ENCODE results near the gene ICA1. TPM values are rescaled to one million over a fixed set of nuclear protein-coding genes. Genes with fewer than 3 reads are reported as not detected.

Gene ICA1
- total and polyA plus RNA-seq, 10 donors = 9.6 to 45.7 (median 27.0) TPM

DNA sequence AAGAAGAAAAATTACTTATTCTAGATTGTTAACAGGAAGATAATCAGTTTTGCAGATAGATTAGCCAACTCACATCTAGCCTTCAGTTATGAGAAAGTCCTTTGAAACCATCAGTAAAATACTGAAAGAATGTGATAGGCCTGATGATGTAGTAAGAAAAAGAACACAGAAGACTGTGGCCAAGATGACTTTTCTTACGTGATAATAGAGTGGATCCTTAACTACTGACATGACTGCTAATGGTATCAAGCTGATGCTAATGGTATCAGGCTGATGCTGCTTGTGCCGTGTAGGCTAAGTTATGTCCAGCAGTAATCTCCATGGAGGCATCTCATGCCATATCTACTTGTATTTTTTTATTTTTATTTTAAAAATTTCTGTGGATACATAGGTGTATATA lies 179.2 kb downstream of the ICA1 start:
- intact Hi-C loops (cut with DNase I; ENCODE audit: low total_unique reads) = no loop called here
- TF ChIP-seq POLR2A (IDR thresholded peaks at IDR 0.05) (no peak), POLR2AphosphoS5 (IDR thresholded peaks at IDR 0.05) (no peak)
- TF ChIP-seq, protein P1, sequence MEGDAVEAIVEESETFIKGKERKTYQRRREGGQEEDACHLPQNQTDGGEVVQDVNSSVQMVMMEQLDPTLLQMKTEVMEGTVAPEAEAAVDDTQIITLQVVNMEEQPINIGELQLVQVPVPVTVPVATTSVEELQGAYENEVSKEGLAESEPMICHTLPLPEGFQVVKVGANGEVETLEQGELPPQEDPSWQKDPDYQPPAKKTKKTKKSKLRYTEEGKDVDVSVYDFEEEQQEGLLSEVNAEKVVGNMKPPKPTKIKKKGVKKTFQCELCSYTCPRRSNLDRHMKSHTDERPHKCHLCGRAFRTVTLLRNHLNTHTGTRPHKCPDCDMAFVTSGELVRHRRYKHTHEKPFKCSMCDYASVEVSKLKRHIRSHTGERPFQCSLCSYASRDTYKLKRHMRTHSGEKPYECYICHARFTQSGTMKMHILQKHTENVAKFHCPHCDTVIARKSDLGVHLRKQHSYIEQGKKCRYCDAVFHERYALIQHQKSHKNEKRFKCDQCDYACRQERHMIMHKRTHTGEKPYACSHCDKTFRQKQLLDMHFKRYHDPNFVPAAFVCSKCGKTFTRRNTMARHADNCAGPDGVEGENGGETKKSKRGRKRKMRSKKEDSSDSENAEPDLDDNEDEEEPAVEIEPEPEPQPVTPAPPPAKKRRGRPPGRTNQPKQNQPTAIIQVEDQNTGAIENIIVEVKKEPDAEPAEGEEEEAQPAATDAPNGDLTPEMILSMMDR (IDR thresholded peaks at IDR 0.05 in 8 of 11, conservative IDR thresholded peaks at IDR 0.05 in 3 of 11) = no peak
- Histone ChIP-seq H3K27me3 (replicated peaks in 1 of 7) (no peaks in the 10 kb centered on the region), H3K4me1 (no peaks in the 10 kb centered on the region), H3K36me3 (peaks cover 0 to 41% (median 19%) of the 10 kb centered on the region in 6 donors), H3K4me3 (no peak overlapping the region), H3K27ac (no peak overlapping the region), H3K9me3 (no peaks in the 10 kb centered on the region)
- 86 to 95% (median 88%) methylated on average over 2 of the region's 2 CpGs for WGBS, 5 donors
- DNase-seq = no peak

DNA sequence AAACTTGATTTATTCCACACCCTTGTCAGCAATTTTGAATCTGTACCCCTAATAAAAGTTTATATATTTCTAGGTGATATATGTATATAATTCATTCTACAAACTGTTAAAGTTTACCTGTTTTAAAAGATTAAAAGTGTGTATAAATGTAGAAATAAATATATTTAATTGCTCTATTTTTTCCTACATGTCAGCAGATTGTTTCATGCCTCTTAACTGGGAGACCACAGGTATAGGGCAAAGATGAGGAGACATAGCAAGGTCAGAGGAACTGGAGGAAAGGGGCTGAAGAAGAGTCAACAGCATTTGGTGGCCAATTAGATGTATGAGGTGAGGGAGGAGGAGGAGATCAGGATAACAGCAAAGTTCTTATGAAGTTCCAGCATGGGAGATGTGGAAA lies 183.5 kb downstream of the ICA1 start:
- TF ChIP-seq, protein P1 (IDR thresholded peaks at IDR 0.05 in 8 of 11, conservative IDR thresholded peaks at IDR 0.05 in 3 of 11) = no peak
- TF ChIP-seq POLR2AphosphoS5 (IDR thresholded peaks at IDR 0.05) = no peak
- TF ChIP-seq POLR2A (IDR thresholded peaks at IDR 0.05) = no peak
- DNase-seq = no peak
- no peaks in the 10 kb centered on the region for H3K27me3 ChIP-seq (replicated peaks in 1 of 7)
- H3K4me1 ChIP-seq = no peaks in the 10 kb centered on the region
- H3K27ac ChIP-seq = no peak overlapping the region
- no peaks in the 10 kb centered on the region for H3K9me3 ChIP-seq
- peaks cover 0 to 19% (median 2%) of the 10 kb centered on the region in 6 donors for H3K36me3 ChIP-seq
- intact Hi-C loops (cut with DNase I; ENCODE audit: low total_unique reads) = no loop called here
- H3K4me3 ChIP-seq = no peak overlapping the region

DNA sequence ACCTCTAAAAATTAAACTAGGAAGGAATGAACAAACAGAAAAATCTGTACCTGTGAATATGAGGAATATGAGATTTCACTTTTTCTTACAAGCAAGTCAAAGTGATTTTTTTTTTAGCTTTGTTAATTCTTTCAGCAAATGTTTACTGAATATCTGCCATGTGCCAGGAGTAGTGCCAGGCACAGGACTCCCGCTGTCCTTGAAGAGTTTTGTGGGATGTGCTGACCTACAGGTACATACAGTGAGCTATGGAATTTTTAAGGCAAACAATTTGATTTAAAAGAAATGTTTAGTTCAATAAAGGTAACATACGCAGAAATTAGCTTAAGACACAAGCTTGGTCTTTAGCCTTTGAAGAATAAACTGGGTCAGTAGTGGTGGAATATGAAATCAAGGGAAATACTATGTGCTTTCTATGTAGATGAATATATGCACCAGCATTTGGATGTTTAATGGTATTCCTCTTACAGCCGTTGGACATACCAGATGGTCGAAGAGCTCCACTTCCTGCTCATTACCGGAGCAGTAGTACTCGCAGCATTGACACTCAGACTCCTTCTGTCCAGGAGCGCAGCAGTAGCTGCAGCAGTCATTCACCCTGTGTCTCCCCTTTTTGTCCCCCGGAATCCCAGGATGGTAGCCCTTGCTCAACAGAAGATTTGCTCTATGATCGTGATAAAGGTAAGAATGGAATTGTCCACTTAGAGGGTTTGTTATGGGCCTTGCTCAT lies 191.4 kb downstream of the ICA1 start:
- 93 to 99% (median 96%) methylated on average over 9 of the region's 9 CpGs for WGBS, 5 donors
- no peaks in the 10 kb centered on the region for H3K27me3 ChIP-seq (replicated peaks in 1 of 7)
- no peak overlapping the region for H3K27ac ChIP-seq
- DNase-seq = no peak
- H3K4me1 ChIP-seq = no peaks in the 10 kb centered on the region
- no peak overlapping the region for H3K4me3 ChIP-seq
- TF ChIP-seq POLR2A (IDR thresholded peaks at IDR 0.05) = no peak
- no peak for TF ChIP-seq POLR2AphosphoS5 (IDR thresholded peaks at IDR 0.05)
- TF ChIP-seq, protein P1 (IDR thresholded peaks at IDR 0.05 in 8 of 11, conservative IDR thresholded peaks at IDR 0.05 in 3 of 11) = no peak
- peaks cover 0 to 66% (median 8%) of the 10 kb centered on the region in 6 donors for H3K36me3 ChIP-seq
- intact Hi-C loops (cut with DNase I; ENCODE audit: low total_unique reads) = no loop called here
- no peaks in the 10 kb centered on the region for H3K9me3 ChIP-seq

DNA sequence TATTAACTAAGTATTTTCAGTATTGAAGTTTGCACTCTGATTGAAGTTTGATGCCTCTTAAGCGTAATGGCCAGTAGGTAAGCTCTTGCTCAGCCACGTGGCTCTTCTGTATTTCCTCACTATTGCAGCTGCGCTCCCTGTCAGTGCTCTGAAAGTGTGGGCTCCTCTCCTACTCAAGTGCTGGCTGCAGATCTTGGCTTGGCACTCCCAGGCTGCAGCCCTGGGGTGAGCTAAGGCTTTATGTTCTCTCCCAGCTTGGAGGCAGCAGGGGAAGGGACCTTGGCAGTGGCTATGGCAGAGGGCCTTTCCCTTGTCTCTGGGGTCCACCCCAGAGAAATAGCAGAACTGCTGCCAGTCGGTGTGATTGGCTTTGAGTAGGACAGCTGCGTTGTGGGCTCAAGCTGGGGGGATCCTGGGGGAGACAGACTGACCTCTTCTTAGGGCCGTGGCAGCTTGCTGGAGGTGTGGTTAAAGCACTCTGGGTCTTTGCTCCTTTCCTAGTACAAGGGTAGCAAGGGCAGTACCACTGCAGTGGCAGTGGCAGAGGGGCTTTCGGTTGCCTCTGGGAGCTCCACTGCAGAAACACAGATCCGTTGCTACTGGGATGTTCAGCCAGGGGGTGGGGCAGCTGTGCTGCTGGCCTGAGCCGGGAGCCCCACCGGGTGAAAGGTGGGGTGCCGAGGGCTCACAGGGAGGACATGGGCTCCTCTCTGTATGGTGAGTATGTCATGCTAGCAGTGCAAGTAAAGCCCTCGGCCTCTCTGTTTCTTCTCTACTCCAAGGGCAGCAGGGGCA lies 192.9 kb downstream of the ICA1 start:
- Histone ChIP-seq H3K27me3 (replicated peaks in 1 of 7) (no peaks in the 10 kb centered on the region), H3K27ac (no peak overlapping the region), H3K4me3 (no peak overlapping the region), H3K4me1 (no peaks in the 10 kb centered on the region), H3K36me3 (peaks cover 0 to 69% (median 8%) of the 10 kb centered on the region in 6 donors), H3K9me3 (no peaks in the 10 kb centered on the region)
- no peak for DNase-seq
- intact Hi-C loops (cut with DNase I; ENCODE audit: low total_unique reads) = no loop called here
- TF ChIP-seq, protein P1 (IDR thresholded peaks at IDR 0.05 in 8 of 11, conservative IDR thresholded peaks at IDR 0.05 in 3 of 11) = no peak
- no peak for TF ChIP-seq POLR2A (IDR thresholded peaks at IDR 0.05)
- TF ChIP-seq POLR2AphosphoS5 (IDR thresholded peaks at IDR 0.05) = no peak
- WGBS, 5 donors = 88 to 93% (median 92%) methylated on average over 8 to 12 of the region's 12 CpGs

Data from spleen (tissue), 11 donors.